ENCODE results near the gene SPATA21. TPM values are rescaled to one million over a fixed set of nuclear protein-coding genes. Genes with fewer than 3 reads are reported as not detected.

Gene SPATA21
- polyA plus RNA-seq, 3 donors: not detected

GRCh38 chr1:16352842-16353535 is 84.2 kb downstream of the SPATA21 start:
- Histone ChIP-seq H2AFZ (ENCODE audit: insufficient read depth, low read depth, low read length, poor library complexity, severe bottlenecking) (peak overlapping the region; percentile 83), H3K36me3 (replicated peaks in 1 of 2; ENCODE audit: control insufficient read depth in 1 of 2, insufficient read depth in 2 of 2, low read length in 2 of 2) (no peaks in the 10 kb centered on the region), H3K4me1 (ENCODE audit: control insufficient read depth in 1 of 2, insufficient read depth in 2 of 2, low read length in 2 of 2) (peaks cover 23 to 41% of the 10 kb centered on the region in 2 donors), H3K4me3 (replicated peaks in 1 of 3; ENCODE audit: low read depth in 2 of 3, low read length in 3 of 3) (peak overlapping the region; percentile 97 to 98 (median 97)), H3K9ac (ENCODE audit: insufficient read depth, low read length, poor library complexity, severe bottlenecking) (peak overlapping the region; percentile 96), H3K9me3 (replicated peaks in 1 of 2; ENCODE audit: control insufficient read depth in 1 of 2, insufficient read depth in 1 of 2, low read length in 2 of 2) (no peaks in the 10 kb centered on the region), H3K79me2 (ENCODE audit: insufficient read depth, low read length) (peaks cover 43% of the 10 kb centered on the region), H3K27me3 (ENCODE audit: control insufficient read depth in 2 of 2, insufficient read depth in 2 of 2, low read length in 2 of 2) (no peaks in the 10 kb centered on the region), H3K27ac (ENCODE audit: low read depth in 1 of 2, low read length in 2 of 2) (peak overlapping the region; percentile 75 to 92), H3K4me2 (replicated peaks; ENCODE audit: extremely low read depth, low read length, poor library complexity, severe bottlenecking) (peak overlapping the region; percentile 97), H4K20me1 (ENCODE audit: insufficient read depth, low read length) (peaks cover 28% of the 10 kb centered on the region)
- Mint-ChIP-seq H3K4me1 (peaks cover 33% of the 10 kb centered on the region), H3K4me3 (peak overlapping the region; percentile 93 to 94), H3K27ac (peak overlapping the region; percentile 87 to 96 (median 95)), H3K27me3 (ENCODE audit: low read depth in 3 of 3) (no peaks in the 10 kb centered on the region), H3K36me3 (peaks cover 0 to 2% of the 10 kb centered on the region in 2 donors), H3K9me3 (no peaks in the 10 kb centered on the region)
- 0% methylated on average over 1 of the region's 11 CpGs for WGBS (ENCODE audit: insufficient coverage)
- no peak for TF ChIP-seq CTCF (IDR thresholded peaks at IDR 0.05)
- intact Hi-C loops (cut with micrococcal nuclease): loop anchor here in 1 of 2 donors (2.0 kb wide), 1 partner anchor 14 kb away; the partner anchor contains the start of gene SZRD1
- DNase-seq: peak; percentile 51 to 72 (median 51)

GRCh38 chr1:16351994-16352841 is 85.0 kb downstream of the SPATA21 start, which contains the start of gene FBXO42:
TSS of gene FBXO42 (minus strand) at chr1:16352480. CDS start at chr1:16315418, 37,062 bp downstream.
- H3K4me2 ChIP-seq (replicated peaks; ENCODE audit: extremely low read depth, low read length, poor library complexity, severe bottlenecking): peak within 1 kb of the TSS; percentile 97
- peaks cover 23 to 41% of the 10 kb centered on the region in 2 donors for H3K4me1 ChIP-seq (ENCODE audit: control insufficient read depth in 1 of 2, insufficient read depth in 2 of 2, low read length in 2 of 2)
- H3K27ac ChIP-seq (ENCODE audit: low read depth in 1 of 2, low read length in 2 of 2): peak within 1 kb of the TSS; percentile 75 to 92
- H3K9me3 ChIP-seq (replicated peaks in 1 of 2; ENCODE audit: control insufficient read depth in 1 of 2, insufficient read depth in 1 of 2, low read length in 2 of 2): no peaks in the 10 kb centered on the region
- H3K9me3 Mint-ChIP-seq: no peaks in the 10 kb centered on the region
- H3K36me3 ChIP-seq (replicated peaks in 1 of 2; ENCODE audit: control insufficient read depth in 1 of 2, insufficient read depth in 2 of 2, low read length in 2 of 2): no peaks in the 10 kb centered on the region
- DNase-seq: peak; percentile 86 to 90 (median 88)
- intact Hi-C loops (cut with micrococcal nuclease): loop anchor here in 1 of 2 donors (2.0 kb wide), 1 partner anchor 15 kb away; the partner anchor contains the start of gene SZRD1
- H3K27ac Mint-ChIP-seq: peak within 1 kb of the TSS; percentile 87 to 98 (median 95)
- peak; percentile 34 for TF ChIP-seq CTCF (IDR thresholded peaks at IDR 0.05)
- peaks cover 34% of the 10 kb centered on the region for H3K4me1 Mint-ChIP-seq
- H3K4me3 Mint-ChIP-seq: peak within 1 kb of the TSS; percentile 93 to 94
- H3K9ac ChIP-seq (ENCODE audit: insufficient read depth, low read length, poor library complexity, severe bottlenecking): peak within 1 kb of the TSS; percentile 96
- H3K27me3 ChIP-seq (ENCODE audit: control insufficient read depth in 2 of 2, insufficient read depth in 2 of 2, low read length in 2 of 2): no peaks in the 10 kb centered on the region
- H3K4me3 ChIP-seq (replicated peaks in 1 of 3; ENCODE audit: low read depth in 2 of 3, low read length in 3 of 3): peak within 1 kb of the TSS; percentile 97 to 98 (median 97)
- peaks cover 0 to 5% of the 10 kb centered on the region in 2 donors for H3K36me3 Mint-ChIP-seq
- H3K27me3 Mint-ChIP-seq (ENCODE audit: low read depth in 3 of 3): no peaks in the 10 kb centered on the region
- H2AFZ ChIP-seq (ENCODE audit: insufficient read depth, low read depth, low read length, poor library complexity, severe bottlenecking): peak within 1 kb of the TSS; percentile 83
- H3K79me2 ChIP-seq (ENCODE audit: insufficient read depth, low read length): peaks cover 50% of the 10 kb centered on the region
- whole genome bisulfite sequencing (ENCODE audit: insufficient coverage): under 1% methylated on average over 62 of the region's 81 CpGs
- H4K20me1 ChIP-seq (ENCODE audit: insufficient read depth, low read length): peaks cover 36% of the 10 kb centered on the region

All from CD14-positive monocyte (primary cell).